Karpas-422 (cell line): ENCODE data around the gene KRTAP12-3. TPM values are rescaled to one million over a fixed set of nuclear protein-coding genes. Genes with fewer than 3 reads are reported as not detected.
"Not testable (repeated sequence)": the region's sequence is repeated elsewhere in the genome, so short reads cannot be mapped to it uniquely, and the experiment has no call there.

Experiments
- DNase-seq: peaks from one replicate; pipeline ENCODE4 v3.0.0-alpha.2; 2015
- H2AFZ ChIP-seq: fragments of 200-600 bp; sonication (generic); 2 replicates; pipeline ENCODE4 v1.6.1; 2014; ENCODE audit warnings: antibody characterized with exemption, low read length, mixed read lengths
- H3K27ac ChIP-seq: fragments of 200-600 bp; sonication (generic); 2 replicates; pipeline ENCODE4 v1.5.1; 2014; ENCODE audit warnings: mild to moderate bottlenecking, low read length, moderate library complexity
- H3K27me3 ChIP-seq: fragments of 200-600 bp; sonication (generic); 2 replicates; pipeline ENCODE4 v1.6.1; 2014; ENCODE audit warnings: low read length, mixed read lengths
- H3K36me3 ChIP-seq: fragments of 200-600 bp; sonication (generic); 2 replicates; pipeline ENCODE4 v1.6.1; 2014; ENCODE audit warnings: low read length, mixed read lengths; ENCODE audit not compliant: insufficient read depth
- H3K4me1 ChIP-seq: fragments of 200-600 bp; sonication (generic); 2 replicates; pipeline ENCODE4 v1.6.1; 2014; ENCODE audit warnings: mild to moderate bottlenecking, low read length, mixed read lengths
- H3K4me2 ChIP-seq: fragments of 200-600 bp; sonication (generic); 2 replicates; pipeline ENCODE4 v1.6.1; 2014; ENCODE audit warnings: low read length, low read depth, mild to moderate bottlenecking; ENCODE audit not compliant: poor library complexity, severe bottlenecking
- H3K4me3 ChIP-seq: fragments of 200-600 bp; sonication (generic); 2 replicates; pipeline ENCODE4 v1.5.1; 2014; ENCODE audit warnings: mild to moderate bottlenecking, antibody characterized with exemption, low read length, mixed read lengths
- H3K79me2 ChIP-seq: fragments of 200-600 bp; sonication (generic); 2 replicates; pipeline ENCODE4 v1.6.1; 2014; ENCODE audit warnings: mild to moderate bottlenecking, low read length, mixed read lengths
- H3K9ac ChIP-seq: fragments of 200-600 bp; sonication (generic); 2 replicates; pipeline ENCODE4 v1.6.0; 2014; ENCODE audit warnings: low read length
- H3K9me2 ChIP-seq: fragments of 200-600 bp; sonication (generic), shearing (Covaris generic); replicated peaks from 2 replicates; pipeline ENCODE4 v1.6.0; 2014; ENCODE audit warnings: mild to moderate bottlenecking, low read length, moderate library complexity; ENCODE audit not compliant: insufficient read depth
- H3K9me3 ChIP-seq: fragments of 300-700, 200-600 bp; sonication (generic); 2 replicates; pipeline ENCODE4 v1.6.1; 2014; ENCODE audit warnings: low read length, mixed read lengths
- H4K20me1 ChIP-seq: fragments of 200-600 bp; sonication (generic); 2 replicates; pipeline ENCODE4 v1.6.1; 2014; ENCODE audit warnings: mild to moderate bottlenecking, antibody characterized with exemption, low read length, low read depth; ENCODE audit not compliant: insufficient read depth
- total RNA-seq: library from RNA; depleted of rRNA; stranded (reverse); fragments of >200 nt; shearing (Covaris generic); gene quantifications from 2 replicates; pipeline ENCODE4 v1.2.3, GENCODE V29; 2014; ENCODE audit warnings: low replicate concordance; rRNA removed

Gene KRTAP12-3
- not detected in 2 replicates for total RNA-seq

- Histone ChIP-seq H2AFZ (no peak within 1 kb of the TSS), H3K4me3 (no peak within 1 kb of the TSS), H3K9me3 (no peaks in the 10 kb centered on the region), H4K20me1 (no peaks in the 10 kb centered on the region), H3K27ac (no peak within 1 kb of the TSS), H3K79me2 (no peaks in the 10 kb centered on the region), H3K36me3 (no peaks in the 10 kb centered on the region), H3K9me2 (no peaks in the 10 kb centered on the region), H3K4me1 (no peaks in the 10 kb centered on the region), H3K27me3 (no peaks in the 10 kb centered on the region), H3K9ac (no peak within 1 kb of the TSS), H3K4me2 (no peak within 1 kb of the TSS)
- DNase-seq: no peak
Observed at GRCh38 chr21:44657635-44658540, at the start of gene KRTAP12-3. Gene KRTAP12-3 (plus strand): TSS chr21:44657932. CDS start chr21:44657980, 48 bp downstream.

- Histone ChIP-seq H3K4me2 (no peak overlapping the region), H3K27ac (no peak overlapping the region), H3K9me3 (no peaks in the 10 kb centered on the region; the same call in 1 of the 2 replicates), H3K4me3 (no peak overlapping the region), H3K36me3 (no peaks in the 10 kb centered on the region), H3K9ac (no peak overlapping the region), H2AFZ (no peak overlapping the region), H4K20me1 (no peaks in the 10 kb centered on the region), H3K27me3 (no peaks in the 10 kb centered on the region), H3K79me2 (no peaks in the 10 kb centered on the region), H3K4me1 (no peaks in the 10 kb centered on the region), H3K9me2 (no peaks in the 10 kb centered on the region)
- DNase-seq: peak; percentile 26
Observed at GRCh38 chr21:44609193-44609592, 48.5 kb upstream of the KRTAP12-3 start.

- H3K27me3 ChIP-seq, H3K9me3 ChIP-seq, H3K4me1 ChIP-seq, H3K4me2 ChIP-seq, H4K20me1 ChIP-seq, H3K4me3 ChIP-seq, H3K9me2 ChIP-seq, H3K36me3 ChIP-seq, H3K79me2 ChIP-seq, DNase-seq, H3K9ac ChIP-seq, H2AFZ ChIP-seq, H3K27ac ChIP-seq: not testable (repeated sequence)
Observed at GRCh38 chr21:44610157-44610843, 47.4 kb upstream of the KRTAP12-3 start.

GRCh38 chr21:44611551-44611950, 46.2 kb upstream of the KRTAP12-3 start:
- no peak overlapping the region for H3K9ac ChIP-seq
- DNase-seq: peak; percentile 19
- no peak overlapping the region for H3K27ac ChIP-seq
- H2AFZ ChIP-seq: no peak overlapping the region
- H4K20me1 ChIP-seq: no peaks in the 10 kb centered on the region
- H3K36me3 ChIP-seq: no peaks in the 10 kb centered on the region
- H3K79me2 ChIP-seq: no peaks in the 10 kb centered on the region
- H3K9me2 ChIP-seq: no peaks in the 10 kb centered on the region
- no peaks in the 10 kb centered on the region; the same call in 1 of the 2 replicates for H3K9me3 ChIP-seq
- no peak overlapping the region for H3K4me3 ChIP-seq
- no peak overlapping the region for H3K4me2 ChIP-seq
- no peaks in the 10 kb centered on the region for H3K4me1 ChIP-seq
- H3K27me3 ChIP-seq: no peaks in the 10 kb centered on the region

GRCh38 chr21:44612029-44612486, 45.7 kb upstream of the KRTAP12-3 start, which contains the start of gene KRTAP10-8:
Gene KRTAP10-8 (plus strand): TSS chr21:44612079. CDS start chr21:44612101, 22 bp downstream.
- H3K4me3 ChIP-seq: no peak within 1 kb of the TSS
- H3K36me3 ChIP-seq: no peaks in the 10 kb centered on the region
- no peaks in the 10 kb centered on the region for H3K79me2 ChIP-seq
- H3K27me3 ChIP-seq: no peaks in the 10 kb centered on the region
- H2AFZ ChIP-seq: no peak within 1 kb of the TSS
- H3K4me1 ChIP-seq: no peaks in the 10 kb centered on the region
- H3K27ac ChIP-seq: no peak within 1 kb of the TSS
- no peaks in the 10 kb centered on the region for H4K20me1 ChIP-seq
- H3K9me2 ChIP-seq: no peaks in the 10 kb centered on the region
- no peak within 1 kb of the TSS for H3K9ac ChIP-seq
- H3K4me2 ChIP-seq: no peak within 1 kb of the TSS
- H3K9me3 ChIP-seq: no peaks in the 10 kb centered on the region; the same call in 1 of the 2 replicates
- no peak for DNase-seq

GRCh38 chr21:44612669-44613229, 45.0 kb upstream of the KRTAP12-3 start:
- Histone ChIP-seq H3K36me3 (no peaks in the 10 kb centered on the region), H3K27ac (no peak overlapping the region), H3K4me1 (no peaks in the 10 kb centered on the region), H3K9ac (no peak overlapping the region), H4K20me1 (no peaks in the 10 kb centered on the region), H3K27me3 (no peaks in the 10 kb centered on the region), H3K79me2 (no peaks in the 10 kb centered on the region), H3K9me3 (no peaks in the 10 kb centered on the region; the same call in 1 of the 2 replicates), H2AFZ (no peak overlapping the region), H3K4me3 (no peak overlapping the region), H3K9me2 (no peaks in the 10 kb centered on the region), H3K4me2 (no peak overlapping the region)
- DNase-seq: peak; percentile 2

- Histone ChIP-seq H2AFZ (no peak overlapping the region), H3K9me2 (no peaks in the 10 kb centered on the region), H3K27me3 (no peaks in the 10 kb centered on the region), H3K36me3 (no peaks in the 10 kb centered on the region), H3K27ac (no peak overlapping the region), H3K79me2 (no peaks in the 10 kb centered on the region), H3K4me3 (no peak overlapping the region), H3K9ac (no peak overlapping the region), H3K4me1 (peaks cover 3% of the 10 kb centered on the region), H3K4me2 (no peak overlapping the region), H4K20me1 (no peaks in the 10 kb centered on the region), H3K9me3 (no peaks in the 10 kb centered on the region; the same call in 1 of the 2 replicates)
- no peak for DNase-seq
Observed at GRCh38 chr21:44613386-44614155, 44.2 kb upstream of the KRTAP12-3 start.
